K562 (cell line): Measurements from ENCODE around the gene EML1. TPM values are rescaled to one million over a fixed set of nuclear protein-coding genes. Genes with fewer than 3 reads are reported as not detected.

Source experiments
- ATAC-seq: fragments of 200-7000 bp; cut with Tn5 transposase; 3 replicates; pipeline ENCODE4 v1.9.1; 2020; ENCODE audit warnings: moderate library complexity
- BruUV-seq: library from RNA; stranded (reverse); fragments of 400-500 nt; replicated peaks from 2 replicates; lab custom pipeline; 2021; lab: Mats Ljungman, UMichigan
- CTCF ChIA-PET: fragments of 300-600 bp; formaldehyde crosslinking; extraction: SDS; loops from one replicate; lab custom pipeline; 2021; ENCODE audit warnings: low intra/inter-chr PET ratio; lab: Yijun Ruan, JAX
- POLR2A ChIA-PET: fragments of 300-600, 350-650 bp; sonication (Branson Sonifier 250); formaldehyde crosslinking; extraction: SDS; loops from one replicate; lab custom pipeline; 2021; ENCODE audit warnings: antibody characterized with exemption, inconsistent platforms; lab: Yijun Ruan, JAX
- DNase-seq, 4 experiments: peaks; one replicate each; pipeline versions ENCODE4 v3.0.0 to v3.0.0-alpha.2; 2011 to 2018; ENCODE audit warnings: low spot score in 3 of 4, mixed read lengths in 3 of 4; ENCODE audit errors: extremely low read depth in 1 of 4
- FAIRE-seq: peaks from 2 replicates; lab custom pipeline; 2011; peaks lifted over from hg19 to GRCh38; lab: Jason Lieb, UNC
- H2AFZ ChIP-seq: 2 replicates; pipeline ENCODE4 v1.6.0; 2011; ENCODE audit warnings: low read depth, low read length, control low read depth, inconsistent platforms
- H3K27ac ChIP-seq: fragments of 200-600 bp; 3 replicates; pipeline ENCODE4 v1.8.0; 2011; ENCODE audit warnings: low read depth, mild to moderate bottlenecking, control low read depth, inconsistent platforms, low read length, moderate library complexity, mixed read lengths; ENCODE audit errors: extremely low read depth
- H3K27me3 ChIP-seq, 2 experiments: fragments of 300-600 bp in 1 of 2; 2 replicates in 1 of 2; 3 replicates in 1 of 2; pipeline versions ENCODE4 v1.6.0 to v1.8.0; 2011; ENCODE audit warnings: inconsistent platforms in 2 of 2, low read length in 2 of 2, mild to moderate bottlenecking in 1 of 2, mixed read lengths in 1 of 2, moderate library complexity in 1 of 2; ENCODE audit not compliant: control insufficient read depth in 2 of 2, insufficient read depth in 2 of 2
- H3K36me3 ChIP-seq: fragments of 300-600 bp; 3 replicates; pipeline ENCODE4 v1.8.0; 2011; ENCODE audit warnings: mild to moderate bottlenecking, low read length, inconsistent platforms; ENCODE audit not compliant: control insufficient read depth, insufficient read depth
- H3K4me1 ChIP-seq, 2 experiments: fragments of 200-600 bp in 1 of 2; replicated peaks in 1 of 2; 2 replicates in 1 of 2; 3 replicates in 1 of 2; pipeline versions ENCODE4 v1.5.1 to v1.8.0; 2011; ENCODE audit warnings: inconsistent platforms in 2 of 2, low read length in 2 of 2, mild to moderate bottlenecking in 1 of 2, mixed read lengths in 1 of 2, moderate library complexity in 1 of 2; ENCODE audit not compliant: control insufficient read depth in 2 of 2, insufficient read depth in 2 of 2
- H3K4me2 ChIP-seq: 2 replicates; pipeline ENCODE4 v1.6.1; 2011; ENCODE audit warnings: low read length, control low read depth, inconsistent platforms, mixed read lengths; ENCODE audit not compliant: insufficient read depth
- H3K4me3 ChIP-seq: fragments of 200-600 bp; sonication (generic), shearing (Covaris generic); 2 replicates; pipeline ENCODE4 v1.5.1; 2016; ENCODE audit warnings: control low read depth, inconsistent platforms
- H3K79me2 ChIP-seq: fragments of 200-600 bp; 3 replicates; pipeline ENCODE4 v1.8.0; 2011; ENCODE audit warnings: low read length, inconsistent platforms; ENCODE audit not compliant: control insufficient read depth, insufficient read depth
- H3K9ac ChIP-seq, 2 experiments: 2 replicates each; pipeline versions ENCODE4 v1.6.0 to v1.6.1; 2011; ENCODE audit warnings: low read depth in 2 of 2, low read length in 2 of 2, control low read depth in 1 of 2, inconsistent platforms in 1 of 2, mild to moderate bottlenecking in 1 of 2, mixed read lengths in 1 of 2; ENCODE audit not compliant: insufficient read depth in 1 of 2
- H3K9me1 ChIP-seq: one replicate; pipeline ENCODE4 v1.6.0; 2011; ENCODE audit warnings: inconsistent platforms, mild to moderate bottlenecking, low read length, moderate library complexity; ENCODE audit not compliant: control insufficient read depth, insufficient read depth
- H3K9me3 ChIP-seq: replicated peaks from 2 replicates; pipeline ENCODE4 v1.5.1; 2011; ENCODE audit warnings: low read depth, low read length, inconsistent platforms; ENCODE audit not compliant: control insufficient read depth, insufficient read depth
- H4K20me1 ChIP-seq: replicated peaks from 2 replicates; pipeline ENCODE4 v1.6.1; 2011; ENCODE audit warnings: low read length, inconsistent platforms, mixed read lengths; ENCODE audit not compliant: control insufficient read depth, insufficient read depth
- FOXP1 ChIP-seq: sonication (generic); formaldehyde crosslinking; IDR thresholded peaks from 2 replicates; pipeline ENCODE4 v1.8.0; 2022; ENCODE audit warnings: mild to moderate bottlenecking, missing genetic modification reagents
- MIER1 ChIP-seq: fragments of 450-650 bp; IDR thresholded peaks from 2 replicates; pipeline ENCODE4 v1.6.1; 2016; ENCODE audit warnings: antibody characterized with exemption, mild to moderate bottlenecking, low read depth
- PHF21A ChIP-seq: fragments of 450-650 bp; IDR thresholded peaks from 2 replicates; pipeline ENCODE4 v1.6.1; 2017; ENCODE audit warnings: low read depth, borderline replicate concordance
- SRF ChIP-seq, 2 experiments: fragments of 250-450, 450-650 bp in 1 of 2; sonication (Bioruptor Pico) in 1 of 2; sonication (generic) in 1 of 2; formaldehyde crosslinking; IDR thresholded peaks; 2 replicates each; pipeline versions ENCODE4 v1.5.0 to v1.5.1; 2020 to 2022; ENCODE audit warnings: mild to moderate bottlenecking in 1 of 2, missing genetic modification reagents in 1 of 2
- TBP ChIP-seq: optimal IDR thresholded peaks from 2 replicates; pipeline ENCODE3; 2011; ENCODE audit warnings: low read depth, low read length, improper control_type of control experiment
- TSC22D4 ChIP-seq: fragments of 450-650 bp; IDR thresholded peaks from 2 replicates; pipeline ENCODE4 v1.6.1; 2016; ENCODE audit warnings: missing genetic modification characterization, missing biosample characterization, control low read depth
- ZNF23 ChIP-seq: fragments of 250-450 bp; sonication (Bioruptor Pico); IDR thresholded peaks from 2 replicates; pipeline ENCODE4 v1.4.0; 2020; ENCODE audit warnings: mild to moderate bottlenecking
- WGBS: fragments of 100-300 bp; shearing (Covaris generic); methylation state at CpG from one replicate; pipeline ENCODE4 v1.1.6; 2016; ENCODE audit warnings: low coverage, mixed read lengths; ENCODE audit not compliant: insufficient coverage; ENCODE audit errors: missing lambda C conversion rate; 5-methylcytosine and 5-hydroxymethylcytosine counted together
- in situ Hi-C: fragments of 300-500 bp; cut with MboI; formaldehyde crosslinking; loops from 4 replicates; pipeline ENCODE4 v1.15.0; 2018; ENCODE audit warnings: inconsistent platforms, mixed read lengths
- intact Hi-C: fragments of 100-400 bp; cut with micrococcal nuclease; formaldehyde crosslinking; loops from 2 replicates; pipeline ENCODE4 v1.14.2; 2022
- polyA plus RNA-seq, 8 experiments: library from polyadenylated mRNA; depleted of rRNA in 4 of 8; stranded (reverse) in 5 of 8; unstranded in 3 of 8; fragments of >200 nt; fragmentation: Nextera tagmentation in 2 of 8; fragmentation: Illumina TruSeq in 1 of 8; extraction: Ambion mirVana in 2 of 8; extraction: Trizol in 1 of 8; gene quantifications; 2 replicates each; pipeline versions ENCODE4 v1.2.1 to v1.2.3, GENCODE V29; 2011 to 2014; ENCODE audit warnings: inconsistent platforms in 1 of 8, missing spikeins in 1 of 8
- total RNA-seq, 7 experiments: library from RNA; depleted of rRNA in 6 of 7; stranded (reverse); fragments of >200 nt in 6 of 7; fragmentation: Illumina TruSeq in 2 of 7; extraction: Trizol in 2 of 7; gene quantifications; 2 replicates each; pipeline versions ENCODE4 v1.2.1 to v1.2.3, GENCODE V29; 2011 to 2021; ENCODE audit warnings: low replicate concordance in 1 of 7
- TF ChIP-seq, protein P1 (sequence below): fragments of 450-650 bp; formaldehyde crosslinking; IDR thresholded peaks from 2 replicates; pipeline ENCODE4 v1.4.0; 2020; ENCODE audit warnings: mild to moderate bottlenecking

Gene EML1
- total and polyA plus RNA-seq, 9 of the 15 experiments (the other 6 are each of a cell fraction or from before 2014, with no cell fraction given), result 0.01 to 0.35 (median 0.07) TPM; not detected in 2

DNA sequence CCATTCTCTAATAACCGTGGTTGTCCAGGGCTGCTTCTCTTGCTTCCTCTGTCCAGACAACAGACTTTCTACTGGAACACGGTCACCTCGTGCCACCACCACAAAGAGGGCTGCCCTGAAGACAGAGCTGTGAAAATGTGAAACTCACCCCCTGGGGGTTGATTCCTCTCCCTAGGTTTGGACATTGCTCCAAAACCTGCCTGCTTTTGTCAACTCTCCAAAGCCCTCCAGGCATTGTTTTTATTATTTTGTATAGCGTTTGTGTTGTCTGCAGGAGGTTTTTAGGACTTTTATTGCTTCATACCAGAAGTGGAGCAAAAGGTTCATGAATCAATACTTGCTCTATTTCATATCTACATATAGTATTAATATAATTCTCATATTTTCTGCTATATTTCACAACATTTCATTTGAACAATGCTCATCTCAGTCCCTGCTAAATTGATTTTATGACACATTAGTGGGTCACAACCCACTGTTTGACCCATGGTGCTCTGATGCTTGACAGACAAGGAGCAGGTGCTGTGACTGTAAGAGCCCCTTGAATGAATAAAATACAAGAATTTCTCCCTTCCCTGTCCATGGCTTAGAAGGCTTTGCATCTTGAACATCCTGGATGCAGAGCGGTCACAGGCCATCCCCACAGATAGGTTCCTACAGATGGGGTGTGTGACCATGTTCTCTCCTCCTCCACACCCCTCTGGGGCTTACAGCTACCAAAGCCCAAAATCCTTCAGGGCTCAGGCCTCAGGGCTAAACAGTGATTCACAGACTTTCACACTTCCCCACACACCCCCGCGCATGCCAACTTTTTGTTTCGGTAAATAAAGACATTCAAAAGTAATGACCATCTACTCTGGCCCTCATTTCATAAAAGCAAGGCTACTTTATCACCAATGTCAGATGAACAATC, 20.6 kb upstream of the EML1 start:
- Histone ChIP-seq H3K4me2 (no peak overlapping the region), H4K20me1 (no peaks in the 10 kb centered on the region), H3K36me3 (no peaks in the 10 kb centered on the region), H3K9ac (no peak overlapping the region), H2AFZ (no peak overlapping the region), H3K4me1 (no peaks in the 10 kb centered on the region), H3K27ac (no peak overlapping the region), H3K4me3 (no peak overlapping the region), H3K27me3 (peaks cover 6 to 27% of the 10 kb centered on the region in 2 experiments; a peak in 4 of 5 replicates), H3K9me3 (no peaks in the 10 kb centered on the region), H3K79me2 (no peaks in the 10 kb centered on the region), H3K9me1 (no peaks in the 10 kb centered on the region)
- BruUV-seq, result no TSS peak
- TF ChIP-seq MIER1 (no peak), TBP (no peak), TSC22D4 (tag) (no peak), SRF (CRISPR knock-in tag; IDR thresholded peaks at IDR 0.05) (no peak), FOXP1 (CRISPR knock-in tag) (no peak), ZNF23 (CRISPR knock-in tag) (no peak), PHF21A (no peak)
- TF ChIP-seq, protein P1, sequence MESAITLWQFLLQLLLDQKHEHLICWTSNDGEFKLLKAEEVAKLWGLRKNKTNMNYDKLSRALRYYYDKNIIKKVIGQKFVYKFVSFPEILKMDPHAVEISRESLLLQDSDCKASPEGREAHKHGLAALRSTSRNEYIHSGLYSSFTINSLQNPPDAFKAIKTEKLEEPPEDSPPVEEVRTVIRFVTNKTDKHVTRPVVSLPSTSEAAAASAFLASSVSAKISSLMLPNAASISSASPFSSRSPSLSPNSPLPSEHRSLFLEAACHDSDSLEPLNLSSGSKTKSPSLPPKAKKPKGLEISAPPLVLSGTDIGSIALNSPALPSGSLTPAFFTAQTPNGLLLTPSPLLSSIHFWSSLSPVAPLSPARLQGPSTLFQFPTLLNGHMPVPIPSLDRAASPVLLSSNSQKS (CRISPR knock-in tag), result no peak
- intact Hi-C loops (no loop called here), in situ Hi-C loops (no loop called here)
- POLR2A ChIA-PET, result no interaction called here
- no peak for FAIRE-seq
- 2% methylated on average over 8 of the region's 8 CpGs for WGBS
- ATAC-seq, result no peak
- CTCF ChIA-PET, result no interaction called here
- no peak for DNase-seq
